ENCODE data around the gene JUN. TPM values are rescaled to one million over a fixed set of nuclear protein-coding genes. Genes with fewer than 3 reads are reported as not detected.

JUN gene
- total and polyA plus RNA-seq, 2 of the 13 experiments (the other 11 are each of a cell fraction or from before 2014, with no cell fraction given) = 18.2 to 22.3 TPM

GRCh38 chr1:58796416-58796815 is 12.6 kb upstream of the JUN start:
- H3K4me2 ChIP-seq (ENCODE audit: low read depth, low read length) = no peak overlapping the region
- no peaks in the 10 kb centered on the region for H4K20me1 ChIP-seq (ENCODE audit: insufficient read depth, low read length)
- FAIRE-seq = no peak
- no peak overlapping the region for H2AFZ ChIP-seq (ENCODE audit: low read length)
- no peaks in the 10 kb centered on the region for H3K79me2 ChIP-seq (ENCODE audit: insufficient read depth, low read length)
- BruUV-seq (replicated peaks) = no TSS peak
- ChIA-PET POLR2A (no interaction called here), CTCF (ENCODE audit: low intra/inter-chr PET ratio, low total read pairs) (no interaction called here)
- DNase-seq (ENCODE audit: low spot score) = no peak
- no peak overlapping the region for H3K27ac ChIP-seq (ENCODE audit: extremely low read length, insufficient read depth, low read length)
- TF ChIP-seq ZBTB7A (CRISPR knock-in tag; IDR thresholded peaks at IDR 0.05) (no peak), ZNF572 (CRISPR knock-in tag; IDR thresholded peaks at IDR 0.05) (no peak), ZNF124 (CRISPR knock-in tag; IDR thresholded peaks at IDR 0.05) (no peak), ZNF513 (CRISPR knock-in tag; conservative IDR thresholded peaks at IDR 0.05) (no peak), PRDM10 (CRISPR knock-in tag; IDR thresholded peaks at IDR 0.05; ENCODE audit: low read depth) (no peak), ZFP91 (CRISPR knock-in tag; IDR thresholded peaks at IDR 0.05; ENCODE audit: borderline replicate concordance) (no peak), ZNF17 (CRISPR knock-in tag; IDR thresholded peaks at IDR 0.05) (no peak), HNF1B (CRISPR knock-in tag; IDR thresholded peaks at IDR 0.05) (no peak), ZNF740 (CRISPR knock-in tag; IDR thresholded peaks at IDR 0.05) (no peak), SMAD9 (CRISPR knock-in tag; IDR thresholded peaks at IDR 0.05) (no peak), ZNF782 (CRISPR knock-in tag; IDR thresholded peaks at IDR 0.05; ENCODE audit: borderline replicate concordance) (no peak), TEF (CRISPR knock-in tag; IDR thresholded peaks at IDR 0.05) (no peak), ZBTB26 (CRISPR knock-in tag; IDR thresholded peaks at IDR 0.05; ENCODE audit: borderline replicate concordance) (no peak)
- ATAC-seq = no peak
- no peaks in the 10 kb centered on the region for H3K36me3 ChIP-seq (replicated peaks in 1 of 2; ENCODE audit: control insufficient read depth in 1 of 2, insufficient read depth in 2 of 2, low read length in 2 of 2)
- no peak overlapping the region for H3K9ac ChIP-seq (ENCODE audit: insufficient read depth, low read depth, low read length)
- intact Hi-C loops (cut with micrococcal nuclease; ENCODE audit: unreplicated experiment) = no loop called here
- no peaks in the 10 kb centered on the region for H3K9me3 ChIP-seq (ENCODE audit: low read length)
- peaks cover 0 to 5% of the 10 kb centered on the region in 2 experiments; a peak in 1 of 5 replicates for H3K27me3 ChIP-seq (ENCODE audit: control insufficient read depth in 1 of 2, insufficient read depth in 2 of 2, low read length in 2 of 2)
- H3K4me1 ChIP-seq (ENCODE audit: insufficient read depth, low read length) = no peaks in the 10 kb centered on the region
- in situ Hi-C loops (cut with HindIII; ENCODE audit: extremely low pct_ligation_motif_present, low pct_unique_long_range_greater_than_20kb) = no loop called here
- H3K4me3 ChIP-seq (replicated peaks in 1 of 3; ENCODE audit: insufficient read depth in 1 of 3, low read depth in 2 of 3, low read length in 3 of 3) = no peak overlapping the region

Measured in HepG2 (cell line).